Sigmoid colon (tissue), 7 donors: ENCODE measurements around the gene PLD1. TPM values are rescaled to one million over a fixed set of nuclear protein-coding genes. Genes with fewer than 3 reads are reported as not detected.

Experiments used
- DNase-seq: peaks from one replicate; pipeline ENCODE4 v3.0.0-alpha.2; 2019
- H3K27ac ChIP-seq, 4 donors: fragments of 200-600 bp; sonication (generic); one replicate each; pipeline ENCODE4 v1.5.1; 2016 to 2019; ENCODE audit warnings: mild to moderate bottlenecking in 1 of 4
- H3K27me3 ChIP-seq, 3 donors: fragments of 200-600 bp; sonication (generic); one replicate each; pipeline ENCODE4 v1.5.1; 2019; ENCODE audit warnings: mild to moderate bottlenecking in 1 of 3
- H3K36me3 ChIP-seq, 4 donors: fragments of 200-600 bp; sonication (generic); one replicate each; pipeline ENCODE4 v1.5.1; 2016 to 2019
- H3K4me1 ChIP-seq, 4 donors: fragments of 200-600 bp; sonication (generic); one replicate each; pipeline ENCODE4 v1.5.1; 2017 to 2019
- H3K4me3 ChIP-seq, 4 donors: fragments of 200-600 bp; sonication (generic); one replicate each; pipeline ENCODE4 v1.5.1; 2017 to 2019; ENCODE audit warnings: mild to moderate bottlenecking in 2 of 4, moderate library complexity in 1 of 4
- H3K9me3 ChIP-seq, 4 donors: fragments of 200-600 bp in 3 of 4; sonication (generic) in 3 of 4; one replicate each; pipeline versions ENCODE4 v1.5.1 to v1.6.1; 2013 to 2019
- EP300 ChIP-seq, 4 donors: sonication (generic); formaldehyde crosslinking; IDR thresholded peaks; one replicate each; pipeline ENCODE4 v1.6.1; 2017; ENCODE audit warnings: antibody characterized with exemption in 4 of 4
- POLR2A ChIP-seq, 2 donors: fragments of 450-650 bp; IDR thresholded peaks; one replicate each; pipeline ENCODE4 v1.6.1; 2016; ENCODE audit warnings: antibody characterized with exemption in 2 of 2, mild to moderate bottlenecking in 2 of 2, moderate library complexity in 2 of 2
- POLR2AphosphoS5 ChIP-seq, 4 donors: sonication (generic); formaldehyde crosslinking; IDR thresholded peaks; one replicate each; pipeline ENCODE4 v1.6.1; 2017; ENCODE audit warnings: antibody characterized with exemption in 4 of 4
- WGBS, 2 donors: extraction: QIAGEN DNeasy Blood & Tissue Kit; methylation state at CpG; one replicate each; pipeline ENCODE4 v1.1.7; 2013; 5-methylcytosine and 5-hydroxymethylcytosine counted together
- intact Hi-C: fragments of 100-400 bp; cut with DNase I; formaldehyde crosslinking; loops from one replicate; pipeline ENCODE4 v1.15.1; 2023
- polyA plus RNA-seq, 3 donors: library from polyadenylated mRNA; stranded (reverse); fragments of 200-250 nt; gene quantifications; one replicate each; pipeline ENCODE4 v1.2.3, GENCODE V29; 2013
- total RNA-seq, 4 donors: library from RNA; depleted of rRNA; stranded (reverse); fragments of >200 nt; gene quantifications; one replicate each; pipeline ENCODE4 v1.1.0, GENCODE V29; 2016
- TF ChIP-seq, protein P1 (sequence below), 4 experiments: fragments of 450-650 bp in 3 of 4; fragments of 200-600 bp in 1 of 4; IDR thresholded peaks; one replicate each; pipeline ENCODE4 v1.5.1; 2016 to 2019; ENCODE audit warnings: antibody characterized with exemption in 4 of 4, mild to moderate bottlenecking in 3 of 4, moderate library complexity in 2 of 4
- donor health status: healthy with polysubstance abuse.
- donor health status: Bipolar disorder and iron deficiency.
- donor health status: healthy.

The PLD1 gene
- total and polyA plus RNA-seq, 7 donors: 8.6 to 24.3 (median 12.2) TPM

DNA sequence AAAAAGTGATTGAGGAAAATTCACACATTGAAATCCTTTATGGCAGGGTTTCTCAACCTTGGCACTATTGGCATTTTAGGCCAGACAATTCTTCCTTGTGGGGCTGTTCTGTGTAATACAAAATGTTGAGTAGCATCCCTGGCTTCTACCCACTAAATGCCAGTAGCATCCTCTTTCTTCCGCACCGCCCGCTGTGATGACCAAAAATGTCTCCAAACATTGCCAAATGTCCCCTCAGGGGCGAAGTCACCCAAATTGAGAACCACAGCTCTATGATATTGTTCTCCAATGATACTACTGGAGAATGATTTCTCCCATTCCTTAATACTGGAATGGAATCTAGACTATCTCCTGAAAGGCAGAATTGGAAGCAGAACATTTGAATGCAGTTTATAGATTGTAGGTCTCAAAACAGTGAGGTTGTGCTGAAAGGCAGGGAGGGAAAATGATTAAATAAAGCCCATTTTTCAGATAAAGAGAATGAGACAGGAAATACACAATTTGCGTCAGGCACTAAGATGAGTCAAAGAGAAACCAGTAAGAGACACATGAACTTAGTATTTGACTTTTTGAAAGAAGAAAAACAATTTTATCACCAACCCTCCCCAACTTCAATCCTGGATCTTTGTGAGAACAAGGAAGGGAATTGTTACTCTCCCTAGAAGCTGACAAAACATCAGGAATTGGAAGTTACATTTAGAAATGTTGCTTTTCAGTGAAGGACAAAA is 248.5 kb downstream of the PLD1 start:
- H3K4me1 ChIP-seq: no peaks in the 10 kb centered on the region
- H3K4me3 ChIP-seq: no peak overlapping the region
- H3K36me3 ChIP-seq: no peaks in the 10 kb centered on the region
- H3K27me3 ChIP-seq: no peaks in the 10 kb centered on the region
- no peak for DNase-seq
- no peak overlapping the region for H3K27ac ChIP-seq
- WGBS, 2 donors: 87 to 95% methylated on average over 5 of the region's 5 CpGs
- intact Hi-C loops: no loop called here
- no peaks in the 10 kb centered on the region for H3K9me3 ChIP-seq
- TF ChIP-seq POLR2AphosphoS5 (IDR thresholded peaks at IDR 0.05): no peak
- TF ChIP-seq POLR2A (IDR thresholded peaks at IDR 0.05): no peak
- TF ChIP-seq, protein P1, sequence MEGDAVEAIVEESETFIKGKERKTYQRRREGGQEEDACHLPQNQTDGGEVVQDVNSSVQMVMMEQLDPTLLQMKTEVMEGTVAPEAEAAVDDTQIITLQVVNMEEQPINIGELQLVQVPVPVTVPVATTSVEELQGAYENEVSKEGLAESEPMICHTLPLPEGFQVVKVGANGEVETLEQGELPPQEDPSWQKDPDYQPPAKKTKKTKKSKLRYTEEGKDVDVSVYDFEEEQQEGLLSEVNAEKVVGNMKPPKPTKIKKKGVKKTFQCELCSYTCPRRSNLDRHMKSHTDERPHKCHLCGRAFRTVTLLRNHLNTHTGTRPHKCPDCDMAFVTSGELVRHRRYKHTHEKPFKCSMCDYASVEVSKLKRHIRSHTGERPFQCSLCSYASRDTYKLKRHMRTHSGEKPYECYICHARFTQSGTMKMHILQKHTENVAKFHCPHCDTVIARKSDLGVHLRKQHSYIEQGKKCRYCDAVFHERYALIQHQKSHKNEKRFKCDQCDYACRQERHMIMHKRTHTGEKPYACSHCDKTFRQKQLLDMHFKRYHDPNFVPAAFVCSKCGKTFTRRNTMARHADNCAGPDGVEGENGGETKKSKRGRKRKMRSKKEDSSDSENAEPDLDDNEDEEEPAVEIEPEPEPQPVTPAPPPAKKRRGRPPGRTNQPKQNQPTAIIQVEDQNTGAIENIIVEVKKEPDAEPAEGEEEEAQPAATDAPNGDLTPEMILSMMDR (IDR thresholded peaks at IDR 0.05): no peak
- TF ChIP-seq EP300 (IDR thresholded peaks at IDR 0.05): no peak

DNA sequence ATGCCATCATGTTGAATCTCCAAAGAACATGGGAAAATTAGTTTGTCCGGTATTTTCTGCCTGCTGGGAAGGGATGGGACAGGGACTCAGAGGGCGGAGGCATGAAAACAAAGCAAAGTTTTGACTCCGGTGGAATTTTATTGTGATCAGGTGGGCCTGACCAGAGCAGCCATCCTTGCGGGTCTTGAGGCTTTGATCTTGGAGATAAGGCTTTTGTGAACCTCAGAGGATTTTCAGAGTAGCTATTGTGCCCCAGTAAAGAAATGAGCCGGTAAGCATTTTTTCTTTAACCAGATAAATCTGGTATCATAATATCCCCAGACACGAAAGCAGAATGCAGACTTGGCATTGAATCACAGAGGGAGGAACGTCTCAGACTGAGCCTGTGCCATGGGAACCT is 250.7 kb downstream of the PLD1 start:
- no peaks in the 10 kb centered on the region for H3K9me3 ChIP-seq
- no peak for DNase-seq
- no peaks in the 10 kb centered on the region for H3K27me3 ChIP-seq
- no peak overlapping the region for H3K27ac ChIP-seq
- H3K4me1 ChIP-seq: no peaks in the 10 kb centered on the region
- WGBS, 2 donors: 81 to 86% methylated on average over 7 of the region's 7 CpGs
- H3K4me3 ChIP-seq: no peak overlapping the region
- TF ChIP-seq POLR2AphosphoS5 (IDR thresholded peaks at IDR 0.05): no peak
- TF ChIP-seq, protein P1 (IDR thresholded peaks at IDR 0.05): no peak
- no peak for TF ChIP-seq EP300 (IDR thresholded peaks at IDR 0.05)
- no peak for TF ChIP-seq POLR2A (IDR thresholded peaks at IDR 0.05)
- intact Hi-C loops: no loop called here
- no peaks in the 10 kb centered on the region for H3K36me3 ChIP-seq

DNA sequence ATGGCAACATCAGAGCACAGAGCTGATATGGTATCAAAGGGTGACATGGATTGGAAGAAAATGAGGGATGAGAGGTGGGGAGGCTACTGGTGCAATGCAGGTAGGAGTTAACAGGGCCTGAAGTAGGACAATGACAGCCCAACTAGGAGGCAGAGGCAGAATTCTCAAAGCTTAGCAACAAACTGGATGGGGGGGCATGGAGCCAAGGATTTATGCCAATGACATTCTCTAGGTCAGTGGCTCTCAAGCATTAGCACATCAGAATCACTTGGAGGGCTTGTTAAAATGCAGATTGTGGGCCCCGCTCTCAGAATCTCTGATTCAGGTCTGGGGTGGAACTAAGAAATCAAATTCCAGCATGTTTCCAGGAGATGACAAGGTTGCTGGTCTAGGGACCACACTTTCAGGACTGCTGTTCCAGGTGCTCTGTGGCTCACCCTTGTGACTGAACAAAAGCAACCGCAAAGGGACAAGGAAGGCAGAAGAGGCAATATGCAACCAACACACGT is 252.0 kb downstream of the PLD1 start:
- Histone ChIP-seq H3K27ac (no peak overlapping the region), H3K9me3 (no peaks in the 10 kb centered on the region), H3K4me3 (no peak overlapping the region), H3K4me1 (no peaks in the 10 kb centered on the region), H3K27me3 (no peaks in the 10 kb centered on the region), H3K36me3 (no peaks in the 10 kb centered on the region)
- no peak for DNase-seq
- TF ChIP-seq, protein P1 (IDR thresholded peaks at IDR 0.05): no peak
- TF ChIP-seq EP300 (IDR thresholded peaks at IDR 0.05) (no peak), POLR2AphosphoS5 (IDR thresholded peaks at IDR 0.05) (no peak), POLR2A (IDR thresholded peaks at IDR 0.05) (no peak)
- intact Hi-C loops: no loop called here
- 92 to 96% methylated on average over 3 of the region's 3 CpGs for WGBS, 2 donors

DNA sequence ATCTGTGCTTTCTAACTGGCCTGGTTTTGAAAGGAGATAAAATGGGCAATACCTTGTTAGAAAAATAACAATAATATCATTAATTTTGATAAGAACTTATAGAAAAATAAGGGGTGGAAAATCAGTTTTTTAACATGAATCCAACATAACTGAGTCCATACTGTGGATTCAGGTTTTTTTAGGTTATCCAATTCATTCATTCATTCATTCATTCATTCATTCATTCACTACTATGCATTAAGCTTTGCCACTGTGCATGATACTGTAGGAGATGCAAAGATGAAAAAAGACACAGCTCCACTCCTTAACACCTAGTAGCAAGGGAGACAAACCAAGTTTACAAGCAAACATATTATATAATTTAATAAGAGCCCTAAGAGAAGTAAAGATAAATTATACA is 253.1 kb downstream of the PLD1 start:
- Histone ChIP-seq H3K36me3 (no peaks in the 10 kb centered on the region), H3K27me3 (no peaks in the 10 kb centered on the region)

More for the DNA sequence above, 253.1 kb downstream of the PLD1 start:
- Histone ChIP-seq H3K4me3 (no peak overlapping the region), H3K27ac (no peak overlapping the region), H3K4me1 (no peaks in the 10 kb centered on the region), H3K9me3 (no peaks in the 10 kb centered on the region)
- no peak for DNase-seq
- intact Hi-C loops: no loop called here
- TF ChIP-seq POLR2AphosphoS5 (IDR thresholded peaks at IDR 0.05) (no peak), POLR2A (IDR thresholded peaks at IDR 0.05) (no peak), EP300 (IDR thresholded peaks at IDR 0.05) (no peak)
- TF ChIP-seq, protein P1 (IDR thresholded peaks at IDR 0.05): no peak
